NOMO-1 treated with dmso at 0.1 percent for 144 hours (cell line): ENCODE data around the gene SPATS2L.

ENCODE experiments used
- DNase-seq: peaks from one replicate; lab custom pipeline; 2025; ENCODE audit not compliant: unreplicated experiment; lab: John Stamatoyannopoulos, UW

Gene SPATS2L

DNA sequence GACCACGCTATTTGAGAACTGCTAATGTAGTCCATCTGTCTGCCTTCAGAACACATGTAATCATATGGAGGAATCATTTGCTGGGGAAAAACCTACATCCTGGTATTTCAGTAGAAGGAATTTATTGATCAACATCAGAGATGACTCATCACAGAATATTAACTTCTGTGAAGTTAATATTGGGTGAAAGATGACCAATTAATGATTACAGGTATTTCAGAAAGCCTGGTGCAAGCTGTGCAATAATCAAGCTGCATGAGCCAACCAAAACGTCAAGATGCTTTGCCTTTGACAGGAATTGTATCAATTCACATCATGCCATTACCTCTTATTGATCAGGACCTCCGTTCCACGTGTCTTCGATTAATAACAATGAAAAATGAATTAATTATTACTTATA is 9.4 kb upstream of the SPATS2L start:
- no peak for DNase-seq

DNA sequence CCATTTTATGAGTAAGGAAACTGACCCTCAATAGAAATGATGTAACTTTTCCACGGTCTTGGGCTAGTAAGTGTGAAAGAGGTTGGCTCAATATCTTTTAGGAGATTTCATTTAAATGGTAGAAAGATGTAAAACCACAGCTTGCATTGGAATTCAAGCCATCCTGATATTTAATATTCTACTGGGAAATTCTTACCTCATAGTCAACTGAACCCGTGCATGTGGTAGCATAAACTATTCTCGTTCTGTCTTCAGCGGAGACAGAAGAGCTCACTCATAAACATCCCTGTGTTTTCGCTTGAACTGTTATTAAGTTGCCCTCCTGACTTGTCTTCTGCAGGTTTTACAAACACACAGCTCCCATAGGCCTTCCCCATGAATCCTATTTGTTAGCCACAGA is 8.5 kb upstream of the SPATS2L start:
- DNase-seq, result no peak

DNA sequence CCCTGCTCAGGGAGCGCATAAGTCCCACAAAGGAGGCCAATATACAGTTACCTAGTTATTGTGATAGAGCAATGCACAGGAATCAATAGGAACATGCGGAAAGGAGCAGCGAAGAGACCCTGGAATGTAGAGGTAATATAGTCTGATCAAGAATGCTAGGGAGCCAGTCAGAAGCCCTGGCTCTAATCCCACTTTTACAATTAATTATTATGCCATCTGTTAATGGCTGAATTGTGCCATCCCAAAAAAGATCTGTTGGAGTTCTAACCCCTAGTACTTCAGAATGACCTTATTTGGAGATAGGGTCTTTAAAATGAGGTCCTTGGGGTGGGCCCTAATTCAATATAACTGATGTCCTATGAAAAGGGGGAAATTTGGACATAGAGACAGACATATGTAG is 7.7 kb upstream of the SPATS2L start:
- DNase-seq, result no peak

GRCh38 chr2:200300065-200300464 is 6.4 kb upstream of the SPATS2L start:
- no peak for DNase-seq

DNA sequence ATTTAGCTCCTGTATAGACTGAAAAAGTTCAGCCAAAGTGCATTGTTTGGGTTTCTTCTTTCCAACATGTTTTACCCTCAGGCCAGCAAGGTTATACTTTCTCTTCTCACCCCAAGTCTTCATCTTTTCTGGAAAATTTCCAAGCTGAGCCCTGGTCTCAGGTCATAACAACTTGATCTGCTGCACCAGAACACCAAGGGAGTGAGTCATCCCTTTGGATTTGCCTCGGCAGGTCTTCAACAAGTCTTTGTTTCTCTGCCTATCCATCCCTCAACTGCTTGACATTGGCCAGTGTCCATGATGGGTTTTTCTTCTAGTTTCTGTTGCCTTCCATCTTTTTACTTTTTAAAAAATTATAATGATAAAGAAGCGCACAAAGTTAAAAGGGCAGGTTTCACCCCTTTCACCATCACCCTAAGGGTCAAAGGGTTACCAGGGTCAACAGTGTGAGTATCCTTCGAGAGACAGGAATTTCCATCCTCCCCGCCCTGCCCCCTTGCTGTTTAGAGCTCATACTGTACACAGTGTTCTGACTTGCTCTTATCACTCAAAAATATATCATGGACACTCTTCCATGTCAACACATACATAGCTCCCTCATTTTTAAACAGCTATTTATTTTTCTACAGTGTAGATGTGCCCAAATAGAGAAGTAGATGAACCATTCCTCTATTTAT is 5.7 kb upstream of the SPATS2L start:
- DNase-seq, result no peak

- no peak for DNase-seq
These were observed 4.3 kb upstream of the SPATS2L start for GRCh38 chr2:200301953-200302858.

DNA sequence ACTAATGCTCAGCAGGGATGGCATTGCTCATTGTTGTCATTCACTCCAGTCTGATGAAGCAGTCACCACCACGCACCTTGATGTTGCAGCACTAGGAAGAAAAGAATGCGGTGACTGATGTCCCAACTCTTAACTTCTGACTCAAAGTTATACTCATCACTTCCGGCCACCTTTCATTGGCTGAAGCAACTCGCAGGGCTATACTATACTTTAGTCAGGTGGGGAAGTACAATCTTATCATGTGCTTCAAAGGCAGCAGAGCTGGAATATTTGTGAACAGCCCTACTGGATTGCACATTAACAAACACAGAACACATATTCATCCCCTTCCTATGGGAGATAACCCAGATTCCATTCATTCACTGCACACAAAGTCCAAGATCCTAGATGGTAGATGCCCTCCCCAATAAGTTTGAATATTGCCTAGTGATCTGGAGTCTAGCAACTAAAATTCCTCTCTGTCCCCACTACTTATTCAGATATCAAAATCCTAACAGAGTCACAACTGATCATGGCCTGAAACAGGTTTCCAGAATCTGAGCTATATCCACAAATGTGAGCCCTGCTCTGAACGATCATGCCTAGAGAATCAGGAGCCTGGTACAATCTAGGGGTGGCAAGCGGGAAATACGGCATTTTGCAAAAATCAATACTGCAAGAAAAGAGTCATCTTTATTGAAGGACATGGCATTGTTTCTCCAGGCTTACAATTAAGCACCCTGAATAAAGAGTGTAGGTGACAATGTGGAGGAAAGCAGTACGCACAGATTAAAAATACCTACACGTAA is 3.4 kb upstream of the SPATS2L start:
- DNase-seq, result no peak

DNA sequence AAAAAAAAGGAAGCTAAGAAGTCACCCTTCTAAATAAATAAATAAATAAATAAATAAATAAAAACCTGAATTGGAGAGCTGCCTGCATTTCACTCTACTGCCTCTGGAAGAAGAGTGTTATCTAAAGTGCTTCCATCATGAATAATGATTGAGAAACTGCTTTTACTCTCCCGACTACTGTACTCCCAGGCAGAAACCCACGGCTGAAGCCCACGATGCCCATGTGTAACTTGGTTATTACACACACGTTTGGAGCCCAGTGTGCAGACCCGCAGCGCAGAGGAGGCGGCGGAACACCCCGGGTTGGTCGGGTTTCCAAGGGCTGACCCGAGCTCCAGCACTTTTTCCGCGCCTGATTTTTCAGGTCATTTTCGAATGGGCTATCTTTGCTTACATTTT is 697 bp upstream of the SPATS2L start:
- DNase-seq, result no peak

GRCh38 chr2:200306931-200307723 is 634 bp downstream of the SPATS2L start:
- no peak for DNase-seq

DNA sequence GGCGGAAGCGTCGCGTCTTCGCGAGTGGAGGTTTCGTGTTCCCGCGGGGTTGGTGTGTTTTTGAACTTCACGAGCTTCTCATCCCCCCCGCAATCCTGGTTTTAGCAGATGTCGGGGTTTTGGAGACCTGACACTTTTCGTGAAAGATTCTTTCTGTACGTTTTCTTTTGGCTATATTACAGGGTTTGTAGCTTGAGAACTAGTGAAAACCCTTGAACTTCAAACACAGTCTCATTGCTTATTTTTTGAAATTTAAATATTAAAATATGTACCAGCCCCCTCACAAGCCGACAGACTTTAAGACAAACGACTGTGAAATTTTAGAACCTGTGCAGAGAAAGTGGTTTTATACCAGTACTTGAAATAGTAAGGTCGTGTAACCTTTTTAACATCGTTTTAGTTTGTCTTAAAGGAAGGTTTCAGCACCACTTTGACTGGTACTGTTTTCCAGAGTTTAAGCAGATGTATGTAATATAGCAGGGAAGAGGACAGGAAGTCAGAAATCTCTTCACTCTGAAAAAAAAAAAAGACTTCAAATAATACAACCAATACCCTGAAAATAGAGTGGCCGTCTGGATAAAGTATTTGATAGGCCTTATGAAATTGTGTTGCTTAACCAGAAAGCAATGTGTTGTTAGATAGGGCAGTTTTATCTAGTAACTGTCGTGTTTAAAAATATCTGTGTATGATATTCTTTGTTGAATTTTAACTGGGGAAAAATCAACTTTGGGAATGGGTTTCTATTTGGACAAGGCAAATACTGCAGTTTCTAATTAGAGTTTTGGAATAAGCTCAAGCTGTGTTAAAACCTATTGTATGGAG is 1.4 kb downstream of the SPATS2L start:
- DNase-seq, result no peak

- DNase-seq, result no peak
These were observed 2.2 kb downstream of the SPATS2L start for GRCh38 chr2:200308546-200309295.

- no peak for DNase-seq
These were observed 3.0 kb downstream of the SPATS2L start for GRCh38 chr2:200309296-200310049.

DNA sequence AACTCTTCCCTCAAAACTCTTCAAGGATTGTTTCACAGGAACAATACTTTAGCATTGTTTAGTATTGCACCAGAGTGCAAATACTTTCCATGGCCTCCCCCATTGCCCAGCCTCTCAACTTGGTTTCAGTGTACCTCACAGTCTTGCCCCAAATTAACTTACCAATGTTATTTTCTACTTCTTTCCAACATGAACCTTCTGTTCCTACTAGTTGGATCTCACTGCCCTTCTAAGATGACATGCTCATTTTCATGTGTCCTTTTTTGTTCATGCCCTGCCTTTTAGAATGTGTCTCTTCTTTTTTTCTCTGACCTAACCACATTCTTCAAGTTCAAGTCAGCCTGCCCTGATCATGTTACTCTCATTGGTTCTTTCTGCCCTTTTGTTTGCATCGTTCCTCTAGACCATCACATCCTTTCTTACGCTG is 4.1 kb downstream of the SPATS2L start:
- no peak for DNase-seq

GRCh38 chr2:200311139-200311538 is 4.6 kb downstream of the SPATS2L start:
- DNase-seq, result no peak

DNA sequence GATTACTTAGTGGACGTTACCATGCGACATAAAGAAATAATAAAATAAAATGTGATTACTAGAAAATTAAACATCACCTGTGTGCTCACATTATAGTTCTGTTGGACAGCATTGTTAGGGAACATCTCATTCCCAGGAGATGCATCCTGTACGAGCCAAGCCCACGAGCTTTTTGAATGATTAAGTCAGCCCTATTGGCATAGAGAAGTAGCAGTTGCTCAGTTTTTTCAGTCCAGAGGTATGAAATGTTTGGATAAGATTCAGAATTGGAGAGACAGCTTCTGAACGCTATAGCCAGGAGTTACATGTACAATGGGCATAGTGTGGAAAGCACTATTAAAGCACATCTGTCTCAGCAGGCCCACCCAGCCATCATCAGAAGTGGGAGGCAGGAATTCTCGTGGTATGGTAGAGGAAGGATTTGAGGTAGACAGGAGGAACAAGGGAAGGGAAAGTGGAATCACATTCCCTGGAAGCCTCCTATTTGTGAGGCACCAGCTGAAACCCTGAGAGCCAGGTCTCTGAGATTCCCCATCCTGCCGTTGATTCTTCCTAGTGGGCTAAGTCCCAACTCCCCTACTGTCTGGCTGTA is 8.6 kb downstream of the SPATS2L start:
- no peak for DNase-seq

GRCh38 chr2:200317975-200318374 is 11.5 kb downstream of the SPATS2L start:
- DNase-seq, result no peak

GRCh38 chr2:200318940-200319435 is 12.5 kb downstream of the SPATS2L start:
- DNase-seq, result no peak
